ENCODE results near the gene DNAI2. TPM values are rescaled to one million over a fixed set of nuclear protein-coding genes. Genes with fewer than 3 reads are reported as not detected.

DNAI2 gene
- total RNA-seq, 1 experiment from 2014 or later = not detected

- no peak overlapping the region for H3K9ac ChIP-seq (ENCODE audit: low read length)
- BruUV-seq (replicated peaks) = no TSS peak
- 0 out of 2 replicates have a peak, but pooled peaks cover 3% of the 10 kb centered on the region for H3K27me3 ChIP-seq (ENCODE audit: insufficient read depth, low read length)
- H3K4me2 ChIP-seq (ENCODE audit: low read length) = no peak overlapping the region
- no peak overlapping the region for H3K27ac ChIP-seq (ENCODE audit: low read depth, low read length)
- no peak for DNase-seq (ENCODE audit: low read depth, low spot score)
- POLR2A ChIA-PET = no interaction called here
- no peaks in the 10 kb centered on the region for H3K79me2 ChIP-seq (ENCODE audit: insufficient read depth, low read length)
- no peaks in the 10 kb centered on the region for H3K4me1 ChIP-seq (ENCODE audit: control insufficient read depth in 1 of 2, insufficient read depth in 2 of 2, low read length in 2 of 2)
- H3K4me3 ChIP-seq (replicated peaks in 1 of 2; ENCODE audit: low read depth in 1 of 2, low read length in 2 of 2) = no peak overlapping the region
- H3K36me3 ChIP-seq (ENCODE audit: control insufficient read depth in 1 of 2, insufficient read depth in 2 of 2, low read length in 2 of 2) = no peaks in the 10 kb centered on the region
- TF ChIP-seq RAD21 (IDR thresholded peaks at IDR 0.05; ENCODE audit: low read depth) = no peak
- TF ChIP-seq CEBPB (IDR thresholded peaks at IDR 0.05; ENCODE audit: low read depth) = no peak
- TF ChIP-seq ZFX (IDR thresholded peaks at IDR 0.05) = no peak
- no peak for TF ChIP-seq TCF7L2 (IDR thresholded peaks at IDR 0.05; ENCODE audit: borderline replicate concordance, extremely low read depth, insufficient read depth, insufficient read length)
- TF ChIP-seq ELF1 (IDR thresholded peaks at IDR 0.05; ENCODE audit: borderline replicate concordance, low read depth) = no peak
- TF ChIP-seq EZH2 (IDR thresholded peaks at IDR 0.05) = no peak
- TF ChIP-seq YY1 (IDR thresholded peaks at IDR 0.05; ENCODE audit: extremely low read depth, insufficient replicate concordance, low read depth, low read length) = no peak
- no peak for TF ChIP-seq ZBTB33 (IDR thresholded peaks at IDR 0.05; ENCODE audit: extremely low read depth, insufficient replicate concordance, low read length)
- no peak for TF ChIP-seq ATF3 (IDR thresholded peaks at IDR 0.05)
- no peak for TF ChIP-seq POLR2AphosphoS5 (IDR thresholded peaks at IDR 0.05; ENCODE audit: low read depth, low read length)
- TF ChIP-seq CTCF (IDR thresholded peaks at IDR 0.05 in 2 of 3, conservative IDR thresholded peaks at IDR 0.05 in 1 of 3; ENCODE audit: borderline replicate concordance in 1 of 3, insufficient read depth in 1 of 3, low read depth in 2 of 3, low read length in 2 of 3) = no peak
- TF ChIP-seq JUND (IDR thresholded peaks at IDR 0.05) = no peak
- no peak for TF ChIP-seq POLR2A (IDR thresholded peaks at IDR 0.05; ENCODE audit: borderline replicate concordance, extremely low read depth, insufficient read depth, insufficient read length)
- no peak for TF ChIP-seq SIN3A (IDR thresholded peaks at IDR 0.05; ENCODE audit: low read depth)
- no peaks in the 10 kb centered on the region for H3K9me2 ChIP-seq (ENCODE audit: insufficient read depth)
- CTCF ChIA-PET = interaction anchor here (0.6 kb wide), 1 partner anchor 12 kb away, joined by 3 read pairs; no protein-coding TSS in a partner anchor
- H2AFZ ChIP-seq (ENCODE audit: low read depth, low read length, poor library complexity, severe bottlenecking) = no peak overlapping the region
- H4K20me1 ChIP-seq (ENCODE audit: insufficient read depth) = no peaks in the 10 kb centered on the region
- intact Hi-C loops (cut with micrococcal nuclease) = no loop called here
- no peaks in the 10 kb centered on the region for H3K9me3 ChIP-seq (ENCODE audit: control insufficient read depth in 1 of 2, insufficient read depth in 1 of 2, low read depth in 1 of 2, low read length in 2 of 2)
- ATAC-seq = no peak
- RAD21 ChIA-PET (ENCODE audit: low non-redundant PET in 1 of 2, low total read pairs in 2 of 2, uncharacterized antibody in 2 of 2, unreplicated experiment in 2 of 2) = no interaction called here
These were observed 1.3 kb upstream of the DNAI2 start for GRCh38 chr17:74272731-74273201.

Data from HCT116 (cell line).